IPS-15b (cell line): Measurements from ENCODE around the gene SLC24A3.

ENCODE experiments used
- H3K27me3 ChIP-seq: one replicate; pipeline ENCODE4 v1.6.1; 2013; ENCODE audit warnings: low read length; ENCODE audit not compliant: control insufficient read depth, insufficient read depth
- H3K36me3 ChIP-seq: one replicate; pipeline ENCODE4 v1.6.1; 2013; ENCODE audit warnings: low read length; ENCODE audit not compliant: control insufficient read depth, insufficient read depth
- H3K4me1 ChIP-seq: one replicate; pipeline ENCODE4 v1.6.1; 2013; ENCODE audit warnings: mild to moderate bottlenecking, low read length; ENCODE audit not compliant: control insufficient read depth, insufficient read depth
- H3K4me3 ChIP-seq: one replicate; pipeline ENCODE4 v1.5.1; 2013; ENCODE audit warnings: low read depth, low read length
- H3K9ac ChIP-seq: one replicate; pipeline ENCODE4 v1.6.1; 2013; ENCODE audit warnings: low read depth, mild to moderate bottlenecking, low read length
- H3K9me3 ChIP-seq: one replicate; pipeline ENCODE4 v1.6.1; 2013; ENCODE audit warnings: mild to moderate bottlenecking, low read length; ENCODE audit not compliant: control insufficient read depth, insufficient read depth

The SLC24A3 gene

DNA sequence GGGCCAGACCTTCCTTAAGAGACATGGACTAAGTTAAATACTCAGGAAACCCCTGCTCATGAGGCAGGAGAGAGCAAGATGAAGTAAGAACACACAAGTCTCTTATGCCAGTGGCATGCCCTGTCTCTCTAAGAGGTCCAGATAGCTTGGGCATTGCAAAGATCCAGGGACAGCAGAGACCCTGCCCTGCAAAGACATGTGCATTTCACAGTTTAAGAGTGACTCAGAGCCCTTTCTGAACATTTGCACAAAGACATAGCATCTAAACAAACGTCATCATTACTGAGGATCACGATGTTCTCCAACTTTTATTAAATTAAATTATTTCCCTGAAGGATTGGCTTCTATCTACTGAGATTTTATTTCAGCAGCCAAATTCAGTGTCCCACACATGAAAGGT, 315.1 kb downstream of the SLC24A3 start:
- no peaks in the 10 kb centered on the region for H3K36me3 ChIP-seq
- no peaks in the 10 kb centered on the region for H3K4me1 ChIP-seq
- no peak overlapping the region for H3K9ac ChIP-seq
- no peaks in the 10 kb centered on the region for H3K9me3 ChIP-seq
- H3K4me3 ChIP-seq = no peak overlapping the region
- H3K27me3 ChIP-seq = no peaks in the 10 kb centered on the region

GRCh38 chr20:19528286-19529030, 316.0 kb downstream of the SLC24A3 start:
- H3K9ac ChIP-seq = no peak overlapping the region
- no peaks in the 10 kb centered on the region for H3K27me3 ChIP-seq
- H3K4me3 ChIP-seq = no peak overlapping the region
- no peaks in the 10 kb centered on the region for H3K36me3 ChIP-seq
- no peaks in the 10 kb centered on the region for H3K4me1 ChIP-seq
- no peaks in the 10 kb centered on the region for H3K9me3 ChIP-seq

- no peaks in the 10 kb centered on the region for H3K36me3 ChIP-seq
- H3K9ac ChIP-seq = no peak overlapping the region
- no peak overlapping the region for H3K4me3 ChIP-seq
- no peaks in the 10 kb centered on the region for H3K9me3 ChIP-seq
- H3K27me3 ChIP-seq = no peaks in the 10 kb centered on the region
- H3K4me1 ChIP-seq = no peaks in the 10 kb centered on the region
Measured at GRCh38 chr20:19530006-19530405, 317.6 kb downstream of the SLC24A3 start.

GRCh38 chr20:19531446-19531845, 319.0 kb downstream of the SLC24A3 start:
- H3K27me3 ChIP-seq = no peaks in the 10 kb centered on the region
- no peaks in the 10 kb centered on the region for H3K4me1 ChIP-seq
- H3K4me3 ChIP-seq = no peak overlapping the region
- H3K36me3 ChIP-seq = no peaks in the 10 kb centered on the region
- H3K9me3 ChIP-seq = no peaks in the 10 kb centered on the region
- H3K9ac ChIP-seq = no peak overlapping the region

DNA sequence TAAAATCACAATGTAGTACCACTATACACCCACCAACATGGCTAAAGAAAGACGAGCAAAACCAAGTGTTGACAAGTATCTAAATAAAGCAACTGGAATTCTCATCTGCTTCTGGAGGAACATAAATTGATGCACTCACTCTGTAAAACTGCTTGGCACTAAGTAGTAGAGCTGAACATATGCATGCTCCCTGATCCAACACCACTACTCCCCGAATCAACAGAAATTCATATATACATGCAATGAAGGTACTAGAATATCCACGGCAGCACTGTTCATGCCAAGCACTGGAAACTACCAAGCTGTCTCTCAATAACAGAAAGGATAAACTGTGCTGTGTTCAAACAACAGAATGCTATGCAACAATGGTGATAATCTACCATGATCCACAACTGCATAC, 326.1 kb downstream of the SLC24A3 start:
- Histone ChIP-seq H3K9ac (no peak overlapping the region), H3K9me3 (no peaks in the 10 kb centered on the region), H3K36me3 (no peaks in the 10 kb centered on the region), H3K4me1 (no peaks in the 10 kb centered on the region), H3K4me3 (no peak overlapping the region), H3K27me3 (no peaks in the 10 kb centered on the region)

GRCh38 chr20:19539191-19539590, 326.7 kb downstream of the SLC24A3 start:
- Histone ChIP-seq H3K36me3 (no peaks in the 10 kb centered on the region), H3K4me3 (no peak overlapping the region), H3K9me3 (no peaks in the 10 kb centered on the region), H3K27me3 (no peaks in the 10 kb centered on the region), H3K9ac (no peak overlapping the region), H3K4me1 (no peaks in the 10 kb centered on the region)

GRCh38 chr20:19540392-19540791, 327.9 kb downstream of the SLC24A3 start:
- Histone ChIP-seq H3K9me3 (no peaks in the 10 kb centered on the region), H3K9ac (no peak overlapping the region), H3K4me3 (no peak overlapping the region)

GRCh38 chr20:19543101-19543500, 330.7 kb downstream of the SLC24A3 start:
- Histone ChIP-seq H3K27me3 (no peaks in the 10 kb centered on the region), H3K4me3 (no peak overlapping the region), H3K9ac (no peak overlapping the region), H3K36me3 (no peaks in the 10 kb centered on the region), H3K9me3 (no peaks in the 10 kb centered on the region), H3K4me1 (no peaks in the 10 kb centered on the region)

More at GRCh38 chr20:19540392-19540791, 327.9 kb downstream of the SLC24A3 start:
- no peaks in the 10 kb centered on the region for H3K4me1 ChIP-seq
- no peaks in the 10 kb centered on the region for H3K27me3 ChIP-seq
- H3K36me3 ChIP-seq = no peaks in the 10 kb centered on the region

GRCh38 chr20:19544684-19545083, 332.2 kb downstream of the SLC24A3 start:
- no peaks in the 10 kb centered on the region for H3K27me3 ChIP-seq
- H3K36me3 ChIP-seq = no peaks in the 10 kb centered on the region
- no peaks in the 10 kb centered on the region for H3K9me3 ChIP-seq
- H3K4me1 ChIP-seq = no peaks in the 10 kb centered on the region
- H3K9ac ChIP-seq = no peak overlapping the region
- no peak overlapping the region for H3K4me3 ChIP-seq

GRCh38 chr20:19546648-19547047, 334.2 kb downstream of the SLC24A3 start:
- H3K4me1 ChIP-seq = no peaks in the 10 kb centered on the region
- H3K9ac ChIP-seq = no peak overlapping the region
- no peaks in the 10 kb centered on the region for H3K9me3 ChIP-seq
- H3K27me3 ChIP-seq = no peaks in the 10 kb centered on the region
- no peaks in the 10 kb centered on the region for H3K36me3 ChIP-seq
- H3K4me3 ChIP-seq = no peak overlapping the region

DNA sequence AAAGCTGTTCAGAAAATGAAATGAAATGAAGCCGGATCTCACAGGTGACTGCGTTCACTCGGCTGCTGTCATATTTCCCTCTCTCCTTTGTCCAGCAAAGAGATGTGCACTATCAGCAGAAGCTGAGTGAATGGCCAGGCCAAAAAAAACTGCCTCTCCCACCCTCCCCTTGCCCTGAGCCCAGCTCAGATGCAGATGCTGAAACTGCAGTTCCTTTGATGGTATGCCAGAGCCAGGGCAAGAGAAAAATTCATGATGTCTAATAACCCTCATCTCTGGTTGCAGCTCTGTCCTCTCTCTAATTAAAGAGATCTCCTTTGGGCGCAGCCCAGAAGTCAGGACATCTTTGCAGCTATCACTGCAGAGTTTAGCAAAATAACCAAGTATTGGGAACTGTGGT, 335.1 kb downstream of the SLC24A3 start:
- Histone ChIP-seq H3K27me3 (no peaks in the 10 kb centered on the region), H3K36me3 (no peaks in the 10 kb centered on the region), H3K9ac (no peak overlapping the region), H3K4me3 (no peak overlapping the region), H3K4me1 (peaks cover 2% of the 10 kb centered on the region), H3K9me3 (no peaks in the 10 kb centered on the region)

GRCh38 chr20:19549896-19550295, 337.5 kb downstream of the SLC24A3 start:
- H3K36me3 ChIP-seq = no peaks in the 10 kb centered on the region
- no peak overlapping the region for H3K9ac ChIP-seq
- no peaks in the 10 kb centered on the region for H3K9me3 ChIP-seq
- H3K4me3 ChIP-seq = no peak overlapping the region
- peaks cover 4% of the 10 kb centered on the region for H3K4me1 ChIP-seq
- H3K27me3 ChIP-seq = no peaks in the 10 kb centered on the region
